Activated CD8-positive, alpha-beta T cell treated with anti-CD3 and anti-CD28 coated beads for 36 hours (primary cell): ENCODE results near the gene LSM5. TPM values are rescaled to one million over a fixed set of nuclear protein-coding genes. Genes with fewer than 3 reads are reported as not detected.
A peak's percentile ranks its signal among the peaks of the same experiment; 100 is the strongest.

Experiments used
- ATAC-seq: fragments of 200-7000 bp; cut with Tn5 transposase; one replicate; pipeline ENCODE4 v1.10.0; 2021; ENCODE audit warnings: mild to moderate bottlenecking, moderate library complexity
- CTCF ChIA-PET: fragments of 350-600 bp; sonication (Branson Sonifier 250); formaldehyde crosslinking; loops from one replicate; lab custom pipeline; 2021; ENCODE audit warnings: antibody characterized with exemption; lab: Charles Lee
- POLR2A ChIA-PET: fragments of 350-600 bp; sonication (Branson Sonifier 250); formaldehyde crosslinking; loops from one replicate; lab custom pipeline; 2021; ENCODE audit warnings: antibody characterized with exemption; lab: Charles Lee
- DNase-seq: peaks from one replicate; pipeline ENCODE4 v3.0.0-alpha.2; 2020
- H3K27ac Mint-ChIP-seq: one replicate; pipeline ENCODE4 v1.8.0; 2021; ENCODE audit warnings: mild to moderate bottlenecking, mixed read lengths
- H3K27me3 Mint-ChIP-seq: one replicate; pipeline ENCODE4 v1.8.0; 2021; ENCODE audit warnings: mixed read lengths
- H3K36me3 Mint-ChIP-seq: one replicate; pipeline ENCODE4 v1.8.0; 2021; ENCODE audit warnings: low read depth, mixed read lengths
- H3K4me1 Mint-ChIP-seq: one replicate; pipeline ENCODE4 v1.8.0; 2021; ENCODE audit warnings: low read depth, mixed read lengths
- H3K4me3 Mint-ChIP-seq: one replicate; pipeline ENCODE4 v1.8.0; 2021; ENCODE audit warnings: mild to moderate bottlenecking, moderate library complexity, mixed read lengths
- H3K9me3 Mint-ChIP-seq: one replicate; pipeline ENCODE4 v1.8.0; 2021; ENCODE audit warnings: mixed read lengths
- CTCF ChIP-seq: fragments of 200-600 bp; IDR thresholded peaks from one replicate; pipeline ENCODE4 v1.8.0; 2022; ENCODE audit warnings: antibody characterized with exemption, mild to moderate bottlenecking
- intact Hi-C: fragments of 100-400 bp; cut with micrococcal nuclease; formaldehyde crosslinking; loops from one replicate; pipeline ENCODE4 v1.10.0; 2022
- total RNA-seq, 2 experiments: library from RNA; stranded (reverse); gene quantifications; one replicate each; pipeline ENCODE4 v1.2.3, GENCODE V29; 2021

Gene LSM5
- total RNA-seq, 2 experiments from 2014 or later, result 122 to 124 TPM

- Mint-ChIP-seq H3K27ac (no peak overlapping the region), H3K4me1 (peaks cover 47% of the 10 kb centered on the region), H3K9me3 (no peaks in the 10 kb centered on the region), H3K36me3 (peaks cover 19% of the 10 kb centered on the region), H3K4me3 (no peak overlapping the region), H3K27me3 (no peaks in the 10 kb centered on the region)
- ChIA-PET CTCF (no interaction called here), POLR2A (interaction anchor here (1.0 kb wide), 1 partner anchor 13 kb away, joined by 3 read pairs; no protein-coding TSS in a partner anchor)
- TF ChIP-seq CTCF, result no peak
- no peak for DNase-seq
- intact Hi-C loops, result no loop called here
- ATAC-seq, result no peak
These were observed 45.1 kb upstream of the LSM5 start for GRCh38 chr7:32535162-32535702.

- DNase-seq (no peak), ATAC-seq (peak; percentile 56)
- H3K9me3 Mint-ChIP-seq, result no peaks in the 10 kb centered on the region
- ChIA-PET POLR2A (interaction anchor here (0.8 kb wide), 1 partner anchor 1078 kb away, joined by 3 read pairs; no protein-coding TSS in a partner anchor), CTCF (no interaction called here)
- H3K36me3 Mint-ChIP-seq, result peaks cover 17% of the 10 kb centered on the region
- peak overlapping the region; percentile 66 for H3K27ac Mint-ChIP-seq
- no peaks in the 10 kb centered on the region for H3K27me3 Mint-ChIP-seq
- H3K4me1 Mint-ChIP-seq, result peaks cover 40% of the 10 kb centered on the region
- TF ChIP-seq CTCF, result no peak
- H3K4me3 Mint-ChIP-seq, result no peak overlapping the region
- intact Hi-C loops, result no loop called here
These were observed 43.3 kb upstream of the LSM5 start for GRCh38 chr7:32533276-32534029.

- ChIA-PET POLR2A (interaction anchor here (0.8 kb wide), 1 partner anchor 1077 kb away, joined by 3 read pairs; no protein-coding TSS in a partner anchor), CTCF (no interaction called here)
- no peak for ATAC-seq
- peaks cover 20% of the 10 kb centered on the region for H3K36me3 Mint-ChIP-seq
- intact Hi-C loops, result no loop called here
- H3K27me3 Mint-ChIP-seq, result no peaks in the 10 kb centered on the region
- no peak for DNase-seq
- H3K9me3 Mint-ChIP-seq, result no peaks in the 10 kb centered on the region
- no peak overlapping the region for H3K4me3 Mint-ChIP-seq
- peaks cover 41% of the 10 kb centered on the region for H3K4me1 Mint-ChIP-seq
- H3K27ac Mint-ChIP-seq, result no peak overlapping the region
- no peak for TF ChIP-seq CTCF
These were observed 42.5 kb upstream of the LSM5 start for GRCh38 chr7:32532716-32533115.

- ChIA-PET POLR2A (interaction anchor here (0.6 kb wide), 1 partner anchor 1035 kb away, joined by 3 read pairs; no protein-coding TSS in a partner anchor), CTCF (no interaction called here)
- DNase-seq (no peak), ATAC-seq (no peak)
- intact Hi-C loops, result no loop called here
- Mint-ChIP-seq H3K36me3 (peaks cover 22% of the 10 kb centered on the region), H3K27me3 (no peaks in the 10 kb centered on the region), H3K27ac (no peak overlapping the region), H3K4me3 (no peak overlapping the region), H3K9me3 (no peaks in the 10 kb centered on the region), H3K4me1 (peaks cover 46% of the 10 kb centered on the region)
- no peak for TF ChIP-seq CTCF
These were observed 41.9 kb upstream of the LSM5 start for GRCh38 chr7:32532086-32532485.

- intact Hi-C loops, result no loop called here
- Mint-ChIP-seq H3K27ac (no peak overlapping the region), H3K36me3 (peaks cover 23% of the 10 kb centered on the region), H3K9me3 (no peaks in the 10 kb centered on the region), H3K4me1 (peaks cover 46% of the 10 kb centered on the region), H3K4me3 (no peak overlapping the region), H3K27me3 (no peaks in the 10 kb centered on the region)
- ChIA-PET POLR2A (interaction anchor here (0.8 kb wide), 1 partner anchor 315 kb away, joined by 3 read pairs; no protein-coding TSS in a partner anchor), CTCF (no interaction called here)
- ATAC-seq (no peak), DNase-seq (no peak)
- no peak for TF ChIP-seq CTCF
These were observed 41.2 kb upstream of the LSM5 start for GRCh38 chr7:32531402-32531801.
